Hepatocyte (in vitro differentiated cells): ENCODE measurements around the gene TTN.

Experiments used
- CTCF ChIP-seq: fragments of 200-600 bp; sonication (generic); IDR thresholded peaks from 2 replicates; pipeline ENCODE4 v1.5.1; 2016; ENCODE audit warnings: antibody characterized with exemption, mild to moderate bottlenecking; ENCODE audit not compliant: poor library complexity
- EZH2phosphoT487 ChIP-seq: fragments of 200-600 bp; sonication (generic); IDR thresholded peaks from one replicate; pipeline ENCODE4 v1.6.1; 2018; ENCODE audit warnings: antibody characterized with exemption, mild to moderate bottlenecking, low read depth, moderate library complexity; ENCODE audit not compliant: unreplicated experiment, severe bottlenecking

- TF ChIP-seq CTCF (no peak), EZH2phosphoT487 (no peak)
These were observed 276.1 kb downstream of the TTN start for GRCh38 chr2:178531168-178531567.
